HK-2 (cell line): ENCODE results near the gene ICA1L.
"Not testable (repeated sequence)": the region's sequence is repeated elsewhere in the genome, so short reads cannot be mapped to it uniquely, and the experiment has no call there.

Experiments used
- DNase-seq: peaks from one replicate; pipeline ENCODE4 v3.0.0-alpha.2; 2018; ENCODE audit not compliant: unreplicated experiment

ICA1L gene

GRCh38 chr2:202847693-202848524 lies 23.7 kb downstream of the ICA1L start:
- DNase-seq, result no peak

GRCh38 chr2:202844656-202845055 lies 26.9 kb downstream of the ICA1L start:
- DNase-seq, result no peak

- DNase-seq, result no peak
Observed at GRCh38 chr2:202842690-202843089, 28.9 kb downstream of the ICA1L start.

- no peak for DNase-seq
Observed at GRCh38 chr2:202841090-202841867, 30.3 kb downstream of the ICA1L start.

- DNase-seq, result peak; percentile 45
Observed at GRCh38 chr2:202831242-202832220, 40.0 kb downstream of the ICA1L start.

- no peak for DNase-seq
Observed at GRCh38 chr2:202824901-202825300, 46.7 kb downstream of the ICA1L start.

- DNase-seq, result no peak
Observed at GRCh38 chr2:202822411-202822810, 49.2 kb downstream of the ICA1L start.

GRCh38 chr2:202821206-202822160 lies 50.1 kb downstream of the ICA1L start:
- DNase-seq, result no peak

- no peak for DNase-seq
Observed at GRCh38 chr2:202818321-202818720, 53.2 kb downstream of the ICA1L start.

- no peak for DNase-seq
Observed at GRCh38 chr2:202817771-202818170, 53.8 kb downstream of the ICA1L start.

GRCh38 chr2:202815548-202816360 lies 55.8 kb downstream of the ICA1L start:
- no peak for DNase-seq

GRCh38 chr2:202814226-202814625 lies 57.3 kb downstream of the ICA1L start:
- DNase-seq, result no peak

GRCh38 chr2:202813387-202813786 lies 58.2 kb downstream of the ICA1L start:
- DNase-seq, result no peak

- DNase-seq, result no peak
Observed at GRCh38 chr2:202808754-202809153, 62.8 kb downstream of the ICA1L start.

- peak; percentile 78 for DNase-seq
Observed at GRCh38 chr2:202807431-202808138, 64.0 kb downstream of the ICA1L start.

GRCh38 chr2:202805911-202806310 lies 65.7 kb downstream of the ICA1L start:
- not testable (repeated sequence) for DNase-seq

GRCh38 chr2:202797944-202798343 lies 73.6 kb downstream of the ICA1L start:
- no peak for DNase-seq

GRCh38 chr2:202790676-202791075 lies 80.9 kb downstream of the ICA1L start:
- no peak for DNase-seq

GRCh38 chr2:202786842-202787241 lies 84.7 kb downstream of the ICA1L start:
- no peak for DNase-seq
